Activated T-helper 1 cell treated with anti-CD3 and anti-CD28 coated beads, Interleukin-12 subunit alpha, Interleukin-12 subunit beta, Interleukin-2, Interleukin-4 antibody, amounts not matched to agents 30 ng/mL and 10 ng/mL and 1 ng/mL, durations not matched to agents 14 hours and 24 hours and 36 hours (primary cell): ENCODE measurements around the gene GSTP1. TPM values are rescaled to one million over a fixed set of nuclear protein-coding genes. Genes with fewer than 3 reads are reported as not detected.
"Not testable (repeated sequence)": the region's sequence is repeated elsewhere in the genome, so short reads cannot be mapped to it uniquely, and the experiment has no call there.

Experiments used
- DNase-seq: peaks from one replicate; pipeline ENCODE4 v3.0.0; 2021; ENCODE audit warnings: low spot score
- H3K27ac Mint-ChIP-seq: one replicate; pipeline ENCODE4 v1.8.0; 2021; ENCODE audit warnings: mild to moderate bottlenecking, mixed read lengths
- H3K27me3 Mint-ChIP-seq: one replicate; pipeline ENCODE4 v1.8.0; 2022; ENCODE audit warnings: mild to moderate bottlenecking, moderate library complexity, mixed read lengths; ENCODE audit not compliant: insufficient read depth
- H3K36me3 Mint-ChIP-seq: one replicate; pipeline ENCODE4 v1.8.0; 2021; ENCODE audit warnings: low read depth, mixed read lengths
- H3K4me1 Mint-ChIP-seq: one replicate; pipeline ENCODE4 v1.8.0; 2021; ENCODE audit warnings: low read depth, mixed read lengths
- H3K4me3 Mint-ChIP-seq: one replicate; pipeline ENCODE4 v1.8.0; 2021; ENCODE audit warnings: mild to moderate bottlenecking, moderate library complexity, mixed read lengths
- H3K9me3 Mint-ChIP-seq: one replicate; pipeline ENCODE4 v1.8.0; 2021; ENCODE audit warnings: mixed read lengths
- intact Hi-C: fragments of 100-400 bp; cut with micrococcal nuclease; formaldehyde crosslinking; loops from one replicate; pipeline ENCODE4 v1.15.1; 2024
- total RNA-seq: library from RNA; stranded (reverse); gene quantifications from 2 replicates; pipeline ENCODE4 v1.2.3, GENCODE V29; 2022

Gene GSTP1
- total RNA-seq, 1 donor from 2014 or later, result 278 TPM

- H3K27ac Mint-ChIP-seq, DNase-seq, H3K36me3 Mint-ChIP-seq, intact Hi-C loops, H3K9me3 Mint-ChIP-seq, H3K4me3 Mint-ChIP-seq, H3K27me3 Mint-ChIP-seq: not testable (repeated sequence)
- peaks cover 11% of the 10 kb centered on the region for H3K4me1 Mint-ChIP-seq
Observed at GRCh38 chr11:67623795-67624194, 40.2 kb downstream of the GSTP1 start.

- H3K9me3 Mint-ChIP-seq, H3K36me3 Mint-ChIP-seq, DNase-seq, H3K27ac Mint-ChIP-seq, H3K27me3 Mint-ChIP-seq, H3K4me3 Mint-ChIP-seq: not testable (repeated sequence)
- peaks cover 10% of the 10 kb centered on the region for H3K4me1 Mint-ChIP-seq
- intact Hi-C loops, result loop anchor here (5.0 kb wide), 1 partner anchor 86 kb away; no protein-coding TSS in a partner anchor
Observed at GRCh38 chr11:67626131-67626833, 42.7 kb downstream of the GSTP1 start.

GRCh38 chr11:67626970-67627369 is 43.4 kb downstream of the GSTP1 start:
- peaks cover 2% of the 10 kb centered on the region for H3K27me3 Mint-ChIP-seq
- no peak overlapping the region for H3K27ac Mint-ChIP-seq
- H3K4me1 Mint-ChIP-seq, result peaks cover 10% of the 10 kb centered on the region
- no peak overlapping the region for H3K4me3 Mint-ChIP-seq
- no peaks in the 10 kb centered on the region for H3K36me3 Mint-ChIP-seq
- no peak for DNase-seq
- intact Hi-C loops, result loop anchor here (5.0 kb wide), 1 partner anchor 85 kb away; no protein-coding TSS in a partner anchor
- no peaks in the 10 kb centered on the region for H3K9me3 Mint-ChIP-seq

GRCh38 chr11:67627441-67627811 is 43.8 kb downstream of the GSTP1 start:
- H3K9me3 Mint-ChIP-seq, result no peaks in the 10 kb centered on the region
- no peak for DNase-seq
- H3K27ac Mint-ChIP-seq, result no peak overlapping the region
- intact Hi-C loops, result loop anchor here (5.0 kb wide), 1 partner anchor 85 kb away; no protein-coding TSS in a partner anchor
- peak overlapping the region; percentile 54 for H3K4me3 Mint-ChIP-seq
- peaks cover 2% of the 10 kb centered on the region for H3K27me3 Mint-ChIP-seq
- H3K4me1 Mint-ChIP-seq, result peaks cover 10% of the 10 kb centered on the region
- no peaks in the 10 kb centered on the region for H3K36me3 Mint-ChIP-seq

- H3K27ac Mint-ChIP-seq, result no peak overlapping the region
- peaks cover 2% of the 10 kb centered on the region for H3K27me3 Mint-ChIP-seq
- DNase-seq, result no peak
- H3K4me3 Mint-ChIP-seq, result peak overlapping the region; percentile 54
- peaks cover 10% of the 10 kb centered on the region for H3K4me1 Mint-ChIP-seq
- H3K36me3 Mint-ChIP-seq, result no peaks in the 10 kb centered on the region
- intact Hi-C loops, result loop anchor here (5.0 kb wide), 1 partner anchor 84 kb away; no protein-coding TSS in a partner anchor
- H3K9me3 Mint-ChIP-seq, result no peaks in the 10 kb centered on the region
Observed at GRCh38 chr11:67627812-67628624, 44.4 kb downstream of the GSTP1 start.

GRCh38 chr11:67628710-67629385 is 45.2 kb downstream of the GSTP1 start:
- intact Hi-C loops, result loop anchor here (1.0 to 5.0 kb wide), 4 partner anchors 15 to 83 kb away; partner anchors contain the start of gene GSTP1

GRCh38 chr11:67629386-67630227 is 46.0 kb downstream of the GSTP1 start, which contains the start of gene NUDT8:
Gene NUDT8, minus strand, starts transcription at chr11:67629937. Its CDS starts 26 bp downstream, at chr11:67629911.
- Mint-ChIP-seq H3K4me3 (peak within 1 kb of the TSS; percentile 84), H3K4me1 (peaks cover 10% of the 10 kb centered on the region), H3K36me3 (no peaks in the 10 kb centered on the region), H3K27ac (peak within 1 kb of the TSS; percentile 92), H3K27me3 (peaks cover 2% of the 10 kb centered on the region), H3K9me3 (no peaks in the 10 kb centered on the region)
- intact Hi-C loops, result loop anchor here (1.0 to 5.0 kb wide), 8 partner anchors 15 to 401 kb away; partner anchors contain the start of genes CDK2AP2, GSTP1, NDUFS8 and NDUFV1
- peak; percentile 85 for DNase-seq

More at GRCh38 chr11:67628710-67629385, 45.2 kb downstream of the GSTP1 start:
- no peaks in the 10 kb centered on the region for H3K36me3 Mint-ChIP-seq
- peaks cover 2% of the 10 kb centered on the region for H3K27me3 Mint-ChIP-seq
- H3K4me3 Mint-ChIP-seq, result peak overlapping the region; percentile 66
- no peaks in the 10 kb centered on the region for H3K9me3 Mint-ChIP-seq
- H3K4me1 Mint-ChIP-seq, result peaks cover 10% of the 10 kb centered on the region
- no peak for DNase-seq
- H3K27ac Mint-ChIP-seq, result peak overlapping the region; percentile 61

GRCh38 chr11:67630228-67630942 is 46.8 kb downstream of the GSTP1 start:
- peak; percentile 94 for DNase-seq
- H3K36me3 Mint-ChIP-seq, result no peaks in the 10 kb centered on the region
- no peaks in the 10 kb centered on the region for H3K9me3 Mint-ChIP-seq
- intact Hi-C loops, result loop anchor here (1.0 kb wide), 4 partner anchors 24 to 400 kb away; partner anchors contain the start of genes CDK2AP2, NDUFS8 and NDUFV1
- H3K4me1 Mint-ChIP-seq, result peaks cover 7% of the 10 kb centered on the region
- H3K27ac Mint-ChIP-seq, result peak overlapping the region; percentile 92
- peak overlapping the region; percentile 84 for H3K4me3 Mint-ChIP-seq
- H3K27me3 Mint-ChIP-seq, result peaks cover 3% of the 10 kb centered on the region

- intact Hi-C loops, result loop anchor here (1.0 kb wide), 4 partner anchors 25 to 399 kb away; partner anchors contain the start of genes CDK2AP2, NDUFS8 and NDUFV1
- Mint-ChIP-seq H3K4me3 (peak overlapping the region; percentile 83), H3K9me3 (no peaks in the 10 kb centered on the region), H3K4me1 (peaks cover 4% of the 10 kb centered on the region), H3K27me3 (peaks cover 3% of the 10 kb centered on the region), H3K27ac (peak overlapping the region; percentile 41), H3K36me3 (no peaks in the 10 kb centered on the region)
- DNase-seq, result no peak
Observed at GRCh38 chr11:67630943-67631331, 47.3 kb downstream of the GSTP1 start.

GRCh38 chr11:67631411-67631810 is 47.8 kb downstream of the GSTP1 start:
- Mint-ChIP-seq H3K36me3 (no peaks in the 10 kb centered on the region), H3K27me3 (peaks cover 3% of the 10 kb centered on the region), H3K9me3 (no peaks in the 10 kb centered on the region), H3K4me1 (peaks cover 4% of the 10 kb centered on the region), H3K4me3 (peak overlapping the region; percentile 83), H3K27ac (no peak overlapping the region)
- intact Hi-C loops, result no loop called here
- no peak for DNase-seq

- no peaks in the 10 kb centered on the region for H3K9me3 Mint-ChIP-seq
- no peaks in the 10 kb centered on the region for H3K36me3 Mint-ChIP-seq
- peak overlapping the region; percentile 65 for H3K4me3 Mint-ChIP-seq
- intact Hi-C loops, result no loop called here
- no peak for DNase-seq
- no peak overlapping the region for H3K27ac Mint-ChIP-seq
- peaks cover 6% of the 10 kb centered on the region for H3K4me1 Mint-ChIP-seq
- H3K27me3 Mint-ChIP-seq, result peaks cover 3% of the 10 kb centered on the region
Observed at GRCh38 chr11:67631853-67632174, 48.2 kb downstream of the GSTP1 start.
